Measurements from ENCODE around the gene RETNLB.

- no peak for TF ChIP-seq CTCF (IDR thresholded peaks at IDR 0.05)
- TF ChIP-seq POLR2AphosphoS5 (IDR thresholded peaks at IDR 0.05): no peak
- no peak for TF ChIP-seq POLR2A (IDR thresholded peaks at IDR 0.05)
These were observed 29.1 kb downstream of the RETNLB start for GRCh38 chr3:108728105-108728504.

All from prostate gland (tissue), 2 donors.